Stimulated activated CD4-positive, alpha-beta T cell treated with anti-CD3 and anti-CD28 coated beads, Interleukin-4, amount 100 ng/mL, for 24 hours (primary cell): Measurements from ENCODE around the gene TMEM178B.

Source experiments
- DNase-seq: peaks from one replicate; pipeline ENCODE4 v3.0.0-alpha.2; 2020

TMEM178B gene

GRCh38 chr7:141231018-141231792 is 157.3 kb downstream of the TMEM178B start:
- DNase-seq = no peak

GRCh38 chr7:141232286-141233051 is 158.6 kb downstream of the TMEM178B start:
- no peak for DNase-seq

GRCh38 chr7:141234335-141235105 is 160.7 kb downstream of the TMEM178B start:
- no peak for DNase-seq

- DNase-seq = no peak
Observed at GRCh38 chr7:141235656-141236055, 161.8 kb downstream of the TMEM178B start.

- DNase-seq = no peak
Observed at GRCh38 chr7:141238596-141239243, 164.9 kb downstream of the TMEM178B start.

DNA sequence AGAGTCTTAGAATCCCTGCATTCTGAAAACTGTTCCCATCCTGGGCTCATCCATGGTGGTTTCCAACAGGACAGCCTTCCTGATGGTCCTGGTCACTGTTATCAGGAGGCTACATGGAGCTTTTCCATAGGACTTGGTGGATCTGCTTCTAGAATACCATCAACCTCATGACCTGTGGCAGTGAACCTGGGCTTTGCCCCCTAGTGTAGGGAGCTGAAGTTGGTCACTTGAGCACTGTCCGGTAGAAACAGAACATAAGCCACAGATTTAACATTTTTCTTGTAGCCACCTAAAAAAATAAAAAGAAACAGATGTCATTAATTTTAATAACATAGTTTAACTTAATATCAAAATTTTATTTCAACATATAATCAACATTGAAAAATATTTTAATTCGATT is 165.8 kb downstream of the TMEM178B start:
- no peak for DNase-seq

DNA sequence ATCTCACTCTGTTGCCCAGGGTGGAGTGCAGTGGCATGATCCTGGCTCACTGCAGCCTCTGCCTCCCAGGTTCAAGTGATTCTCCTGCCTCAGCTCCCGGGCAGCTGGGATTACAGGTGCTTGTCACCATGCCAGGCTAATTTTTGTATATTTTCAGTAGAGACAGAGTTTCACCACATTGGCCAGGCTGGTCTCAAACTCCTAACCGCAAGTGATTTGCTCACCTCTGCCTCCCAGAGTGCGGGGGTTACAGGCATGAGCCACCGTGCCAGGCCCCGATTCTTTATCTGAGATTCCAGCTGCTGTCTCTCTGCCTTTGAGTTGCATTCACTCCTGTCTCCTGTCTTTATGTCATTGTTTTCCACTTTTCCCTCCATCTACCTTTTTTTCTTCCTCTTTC is 168.7 kb downstream of the TMEM178B start:
- no peak for DNase-seq

DNA sequence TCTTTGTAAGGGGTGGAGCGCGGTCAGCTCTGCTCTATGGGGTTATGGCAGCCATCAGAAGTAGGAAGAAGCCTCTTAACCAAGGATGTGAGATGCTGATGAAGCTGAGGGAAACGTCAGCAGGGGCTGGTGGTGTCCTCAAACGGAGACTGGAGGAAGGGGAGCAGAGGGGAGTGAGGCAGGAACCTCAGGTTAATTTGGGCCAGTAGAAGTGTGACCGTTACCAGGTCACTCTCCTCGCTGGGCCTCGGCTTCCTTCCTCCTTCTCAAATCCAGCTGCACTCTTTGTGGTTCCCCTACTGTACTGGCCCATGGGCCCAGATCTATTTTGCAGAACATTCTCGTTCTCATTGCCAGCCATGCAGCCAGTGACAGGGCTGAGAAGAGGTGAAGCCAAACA is 169.5 kb downstream of the TMEM178B start:
- no peak for DNase-seq

- DNase-seq = no peak
Observed at GRCh38 chr7:141244435-141244834, 170.6 kb downstream of the TMEM178B start.

- no peak for DNase-seq
Observed at GRCh38 chr7:141246426-141246825, 172.6 kb downstream of the TMEM178B start.

DNA sequence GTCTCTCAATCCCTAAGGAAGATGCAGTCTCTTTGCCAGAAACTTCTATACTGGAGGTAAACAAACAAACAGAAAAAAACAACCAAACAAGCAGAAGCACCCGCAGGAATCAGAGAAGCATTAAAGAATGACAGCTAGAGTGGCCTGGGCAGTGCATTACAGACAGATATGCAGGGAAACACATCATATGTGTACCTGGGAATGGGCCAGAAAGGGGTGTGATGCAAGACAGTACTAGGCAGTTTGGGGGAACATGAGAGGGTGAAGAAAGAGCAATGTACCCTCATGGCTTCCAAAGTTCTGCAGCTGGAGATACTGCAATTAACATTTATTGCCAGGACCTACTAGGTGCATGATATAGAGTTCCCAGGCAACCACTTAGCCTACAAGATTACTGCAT is 177.3 kb downstream of the TMEM178B start:
- DNase-seq = no peak

DNA sequence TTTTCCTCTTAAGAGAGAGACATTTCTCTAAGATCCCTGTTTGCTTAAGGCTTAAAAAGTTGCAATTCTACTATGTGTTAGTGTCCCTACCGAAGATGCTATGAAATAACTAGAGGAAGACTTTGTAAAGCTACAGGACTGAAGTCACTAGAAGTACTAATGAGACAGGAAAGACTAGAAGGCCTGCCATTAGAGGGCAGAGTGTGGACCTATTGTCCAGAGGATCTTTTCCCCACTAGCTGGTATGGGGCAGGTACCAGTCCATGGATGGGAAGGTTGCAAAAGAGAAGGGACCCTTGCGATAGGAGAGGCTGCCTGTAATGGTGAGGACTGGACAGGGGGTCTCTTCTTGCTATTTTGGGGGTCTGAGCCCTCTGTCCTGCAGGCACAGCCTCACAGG is 178.1 kb downstream of the TMEM178B start:
- no peak for DNase-seq

DNA sequence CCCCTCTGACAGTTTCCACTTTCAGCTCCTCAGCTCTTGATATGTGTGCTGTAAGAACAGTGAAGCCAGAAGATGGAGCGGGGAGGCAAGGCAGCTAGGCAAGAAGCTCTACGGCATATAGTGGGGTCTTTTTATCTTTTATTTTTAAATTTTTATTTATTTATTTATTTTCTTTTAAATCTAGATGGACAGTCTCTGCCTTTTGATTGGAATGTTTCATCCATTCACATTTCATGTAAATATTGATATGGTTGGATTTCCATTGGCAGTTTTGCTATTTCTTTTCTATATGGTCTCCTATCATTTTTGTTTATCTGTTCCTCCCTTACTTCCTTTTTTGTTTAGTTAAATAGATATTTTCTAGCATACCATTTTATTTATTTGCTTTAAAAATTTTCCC is 183.7 kb downstream of the TMEM178B start:
- no peak for DNase-seq

GRCh38 chr7:141258559-141258958 is 184.7 kb downstream of the TMEM178B start:
- DNase-seq = no peak

DNA sequence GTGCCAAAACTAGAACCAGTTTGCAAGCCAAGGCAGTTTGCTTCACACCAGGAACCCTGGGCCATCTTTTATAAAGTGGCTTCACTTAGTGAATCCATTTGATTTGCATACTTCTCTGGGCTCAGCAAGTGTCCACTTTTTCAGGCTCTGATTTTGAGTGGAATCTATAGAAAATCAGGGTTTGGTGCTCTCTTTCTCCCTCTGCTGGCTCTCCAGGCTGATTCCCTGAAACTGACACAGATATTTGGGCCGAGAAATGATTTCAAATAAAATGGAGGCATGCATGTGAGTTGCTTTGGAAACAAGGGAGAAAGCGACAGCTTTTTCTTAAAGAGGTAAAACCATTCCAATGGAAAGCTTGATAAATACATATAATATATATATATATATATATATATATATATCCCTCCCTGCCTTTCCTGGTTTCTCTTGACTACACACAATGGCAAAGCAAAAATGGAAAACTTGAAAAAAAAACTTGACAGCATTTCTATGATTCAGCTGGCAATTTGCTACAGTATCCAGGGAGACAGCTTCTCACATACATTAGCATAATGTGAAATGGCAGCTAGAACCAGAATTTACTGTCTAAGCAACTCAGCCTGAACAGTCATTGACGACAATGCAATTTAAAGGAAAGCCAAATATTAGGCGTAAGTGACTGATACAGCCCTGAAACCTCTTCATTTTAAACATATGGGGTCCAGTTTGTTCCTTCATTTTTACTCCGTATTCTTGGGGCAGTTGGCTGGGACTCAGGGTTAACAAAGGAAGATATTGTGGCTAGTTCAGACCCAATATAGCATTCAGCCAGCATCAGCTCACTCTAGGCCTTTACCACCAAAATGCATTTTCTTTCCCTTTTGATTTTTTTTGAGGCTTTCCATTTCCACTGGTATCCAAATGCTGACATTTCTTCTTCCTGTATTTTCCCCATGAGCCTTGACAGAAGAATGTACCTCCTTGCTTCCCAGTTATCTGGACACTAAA is 188.5 kb downstream of the TMEM178B start:
- DNase-seq = no peak

GRCh38 chr7:141263508-141263907 is 189.6 kb downstream of the TMEM178B start:
- DNase-seq = no peak

DNA sequence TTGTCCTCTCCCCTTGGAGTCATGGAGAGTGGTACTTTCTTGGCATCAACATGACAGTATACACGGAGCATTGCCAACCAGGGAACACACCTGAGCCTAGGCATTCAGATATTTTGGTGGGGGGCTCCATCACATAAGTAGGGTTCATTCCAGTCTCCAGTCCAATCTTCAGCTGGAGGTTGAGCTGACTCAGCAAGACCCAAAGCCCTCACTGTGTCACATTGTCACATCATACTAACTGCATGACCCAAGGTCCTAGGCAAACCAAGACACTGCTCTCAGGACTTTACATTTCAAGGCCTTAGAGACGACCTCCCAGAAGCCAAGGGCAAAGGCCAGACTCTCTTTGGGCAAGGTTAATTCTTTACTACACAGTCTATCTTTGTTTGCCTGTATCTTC is 190.1 kb downstream of the TMEM178B start:
- no peak for DNase-seq

- no peak for DNase-seq
Observed at GRCh38 chr7:141264511-141264910, 190.6 kb downstream of the TMEM178B start.

- no peak for DNase-seq
Observed at GRCh38 chr7:141265668-141266067, 191.8 kb downstream of the TMEM178B start.

DNA sequence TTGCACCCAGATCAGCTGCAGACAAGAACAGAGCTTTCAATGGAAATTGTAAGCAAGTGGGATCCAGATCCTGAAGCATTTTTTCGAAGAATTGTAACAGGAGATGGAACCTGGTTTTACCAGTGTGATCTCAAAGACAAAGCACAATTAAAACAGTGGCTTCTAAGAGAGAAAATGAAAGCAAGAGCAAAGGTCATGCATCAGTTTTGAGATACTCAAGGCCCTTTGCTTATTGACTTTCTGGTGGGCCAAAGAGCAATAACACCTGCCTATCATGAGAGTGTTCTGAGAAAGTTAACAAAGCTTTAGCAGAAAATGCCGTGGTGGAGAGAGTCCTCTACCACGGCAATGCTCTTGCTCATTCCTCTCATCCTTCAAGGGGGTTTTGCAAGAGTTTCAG is 194.8 kb downstream of the TMEM178B start:
- DNase-seq = no peak

DNA sequence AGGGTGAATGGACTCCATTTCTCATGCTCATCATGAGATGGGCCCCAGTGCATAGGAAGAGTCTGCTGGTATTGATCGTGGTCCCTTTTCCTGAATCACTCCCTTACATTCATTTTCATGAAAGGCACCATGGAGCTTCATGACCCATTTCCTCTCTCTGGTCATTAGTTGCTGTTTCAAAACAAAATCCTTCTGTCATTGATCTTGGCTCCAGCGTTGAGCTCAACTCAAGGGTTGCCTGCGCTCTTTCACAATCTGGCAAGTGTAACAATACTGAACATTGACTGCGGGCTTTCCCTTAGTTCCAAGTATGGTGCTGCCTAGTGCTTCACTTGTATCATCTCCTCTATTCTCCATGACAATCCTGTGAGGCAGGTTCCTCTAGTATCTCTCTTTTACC is 197.6 kb downstream of the TMEM178B start:
- no peak for DNase-seq

DNA sequence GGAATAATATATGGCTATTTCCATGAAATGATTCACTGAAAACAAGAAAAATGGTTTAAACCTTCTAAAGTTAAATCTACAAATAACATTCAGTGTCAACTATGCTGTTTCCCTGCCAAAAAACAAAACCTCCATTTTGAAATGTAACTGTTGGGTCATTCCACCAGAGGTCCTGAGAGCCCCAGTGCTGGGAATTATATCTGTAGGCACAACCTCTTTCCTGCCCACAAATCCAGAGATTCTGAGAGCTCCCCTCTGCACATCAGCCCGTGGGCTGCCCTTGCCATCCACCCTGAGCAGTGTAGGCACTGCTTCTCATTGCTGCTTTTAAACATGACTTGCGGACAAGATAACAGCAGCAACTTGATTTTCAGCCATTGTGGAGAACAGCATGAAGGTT is 198.6 kb downstream of the TMEM178B start:
- DNase-seq = no peak
